Measurements from ENCODE around the gene MALSU1. TPM values are rescaled to one million over a fixed set of nuclear protein-coding genes. Genes with fewer than 3 reads are reported as not detected.

MALSU1 gene
- total RNA-seq, 3 donors from 2014 or later, result 40.3 to 48.4 (median 45.0) TPM

DNA sequence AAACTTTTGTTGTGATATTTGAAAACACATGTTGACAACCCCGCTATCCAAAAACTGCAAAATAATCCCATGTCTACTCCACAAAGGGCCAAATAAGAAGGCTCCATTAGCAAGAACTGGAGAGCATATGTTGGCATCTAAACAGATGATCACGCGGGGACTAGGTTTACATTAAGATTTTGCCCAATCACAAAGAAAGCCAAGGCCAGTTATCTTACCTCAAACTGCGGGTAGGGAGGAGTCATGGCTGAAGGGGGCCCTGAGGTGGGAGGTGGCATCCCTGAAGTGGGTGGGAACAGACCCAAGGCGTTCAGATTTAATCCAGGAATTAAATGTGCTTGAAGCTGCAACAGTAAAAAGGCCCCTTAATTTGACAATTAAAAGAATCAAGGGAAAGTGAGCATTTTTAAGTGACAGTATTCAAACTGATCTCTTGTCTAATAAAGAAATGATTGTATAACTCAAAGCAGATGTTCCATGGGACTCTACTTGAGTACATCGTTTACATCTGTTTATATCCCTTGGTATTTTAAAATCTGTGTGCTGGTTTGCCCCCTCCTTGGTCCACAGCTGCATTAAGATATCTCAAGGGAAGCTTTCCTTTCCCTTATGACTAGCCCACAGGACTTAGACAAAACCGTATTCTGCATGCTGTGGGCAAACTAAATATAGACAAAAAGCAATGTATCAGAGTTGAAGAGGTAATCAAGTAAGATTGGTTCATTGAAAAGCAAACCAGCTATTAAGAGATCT is 42.9 kb downstream of the MALSU1 start:
- Histone ChIP-seq H3K9me3 (no peaks in the 10 kb centered on the region), H3K4me3 (no peak overlapping the region), H3K27me3 (peaks cover 0 to 21% of the 10 kb centered on the region in 2 donors), H3K4me1 (no peaks in the 10 kb centered on the region), H3K36me3 (no peaks in the 10 kb centered on the region), H3K27ac (no peak overlapping the region)
- no peak for DNase-seq (ENCODE audit: low spot score in 2 of 2)
- intact Hi-C loops (cut with DNase I; ENCODE audit: low total_unique reads), result no loop called here
- TF ChIP-seq POLR2AphosphoS5 (IDR thresholded peaks at IDR 0.05) (no peak), POLR2A (IDR thresholded peaks at IDR 0.05) (no peak)
- TF ChIP-seq, protein P1, sequence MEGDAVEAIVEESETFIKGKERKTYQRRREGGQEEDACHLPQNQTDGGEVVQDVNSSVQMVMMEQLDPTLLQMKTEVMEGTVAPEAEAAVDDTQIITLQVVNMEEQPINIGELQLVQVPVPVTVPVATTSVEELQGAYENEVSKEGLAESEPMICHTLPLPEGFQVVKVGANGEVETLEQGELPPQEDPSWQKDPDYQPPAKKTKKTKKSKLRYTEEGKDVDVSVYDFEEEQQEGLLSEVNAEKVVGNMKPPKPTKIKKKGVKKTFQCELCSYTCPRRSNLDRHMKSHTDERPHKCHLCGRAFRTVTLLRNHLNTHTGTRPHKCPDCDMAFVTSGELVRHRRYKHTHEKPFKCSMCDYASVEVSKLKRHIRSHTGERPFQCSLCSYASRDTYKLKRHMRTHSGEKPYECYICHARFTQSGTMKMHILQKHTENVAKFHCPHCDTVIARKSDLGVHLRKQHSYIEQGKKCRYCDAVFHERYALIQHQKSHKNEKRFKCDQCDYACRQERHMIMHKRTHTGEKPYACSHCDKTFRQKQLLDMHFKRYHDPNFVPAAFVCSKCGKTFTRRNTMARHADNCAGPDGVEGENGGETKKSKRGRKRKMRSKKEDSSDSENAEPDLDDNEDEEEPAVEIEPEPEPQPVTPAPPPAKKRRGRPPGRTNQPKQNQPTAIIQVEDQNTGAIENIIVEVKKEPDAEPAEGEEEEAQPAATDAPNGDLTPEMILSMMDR (IDR thresholded peaks at IDR 0.05), result no peak

DNA sequence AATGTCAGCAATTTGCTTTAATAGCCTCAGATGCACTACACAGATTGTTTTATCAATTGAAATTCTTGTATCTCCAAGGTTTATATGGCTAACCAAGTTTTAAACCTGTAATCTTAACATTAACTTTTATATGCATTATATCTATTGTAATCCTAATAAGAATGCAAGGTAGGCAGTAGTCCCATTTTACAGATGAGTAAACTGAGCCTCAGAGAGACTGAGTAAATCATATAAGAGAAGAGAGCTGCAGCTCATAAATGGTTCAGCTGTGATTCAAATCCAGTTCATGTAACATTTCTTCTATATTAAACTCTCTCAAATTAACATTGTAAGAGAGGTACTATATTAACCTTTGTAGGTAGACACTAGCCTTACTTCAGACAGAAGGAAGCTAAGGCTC is 44.0 kb downstream of the MALSU1 start:
- H3K9me3 ChIP-seq, result no peaks in the 10 kb centered on the region
- H3K4me3 ChIP-seq, result no peak overlapping the region
- DNase-seq (ENCODE audit: low spot score in 2 of 2), result no peak
- no peaks in the 10 kb centered on the region for H3K36me3 ChIP-seq
- no peaks in the 10 kb centered on the region for H3K4me1 ChIP-seq
- H3K27ac ChIP-seq, result no peak overlapping the region
- intact Hi-C loops (cut with DNase I; ENCODE audit: low total_unique reads), result no loop called here
- TF ChIP-seq, protein P1 (IDR thresholded peaks at IDR 0.05), result no peak
- TF ChIP-seq POLR2A (IDR thresholded peaks at IDR 0.05) (no peak), POLR2AphosphoS5 (IDR thresholded peaks at IDR 0.05) (no peak)
- peaks cover 0 to 14% of the 10 kb centered on the region in 2 donors for H3K27me3 ChIP-seq

DNA sequence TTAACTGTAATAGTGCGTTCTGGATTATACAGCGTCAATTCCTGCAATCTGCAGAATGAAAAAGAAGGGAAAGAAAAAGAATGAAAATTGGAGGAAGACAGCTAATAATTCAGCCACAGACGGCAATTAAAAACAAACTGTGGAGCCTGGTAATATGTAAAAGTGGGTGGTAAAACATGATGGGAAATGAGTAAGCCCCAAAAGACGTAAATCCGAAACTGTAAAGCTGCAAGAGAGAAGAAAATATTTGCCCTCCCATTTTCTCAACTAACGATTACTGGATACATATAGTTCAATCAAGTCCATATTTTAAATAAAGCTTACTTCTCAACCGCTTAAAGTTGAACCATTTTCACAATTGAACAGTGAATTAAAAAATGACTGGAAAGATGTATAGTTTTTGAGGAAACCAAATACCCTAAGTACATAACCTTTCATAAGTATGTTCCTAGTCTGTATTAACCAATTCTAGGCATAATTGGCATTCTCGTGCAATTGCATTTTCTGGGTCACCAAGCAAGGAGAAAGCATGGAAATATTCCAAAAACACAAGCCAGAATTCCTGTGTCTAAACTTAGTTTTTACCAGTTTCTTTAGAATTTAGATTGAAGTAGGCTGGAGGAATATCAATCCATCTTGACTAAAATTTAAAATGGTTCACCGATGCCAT is 44.8 kb downstream of the MALSU1 start:
- no peak overlapping the region for H3K4me3 ChIP-seq
- H3K9me3 ChIP-seq, result no peaks in the 10 kb centered on the region
- no peak for DNase-seq (ENCODE audit: low spot score in 2 of 2)
- no peak overlapping the region for H3K27ac ChIP-seq
- intact Hi-C loops (cut with DNase I; ENCODE audit: low total_unique reads), result no loop called here
- no peaks in the 10 kb centered on the region for H3K4me1 ChIP-seq
- H3K27me3 ChIP-seq, result peaks cover 0 to 14% of the 10 kb centered on the region in 2 donors
- TF ChIP-seq, protein P1 (IDR thresholded peaks at IDR 0.05), result no peak
- TF ChIP-seq POLR2A (IDR thresholded peaks at IDR 0.05) (no peak), POLR2AphosphoS5 (IDR thresholded peaks at IDR 0.05) (no peak)
- H3K36me3 ChIP-seq, result no peaks in the 10 kb centered on the region

DNA sequence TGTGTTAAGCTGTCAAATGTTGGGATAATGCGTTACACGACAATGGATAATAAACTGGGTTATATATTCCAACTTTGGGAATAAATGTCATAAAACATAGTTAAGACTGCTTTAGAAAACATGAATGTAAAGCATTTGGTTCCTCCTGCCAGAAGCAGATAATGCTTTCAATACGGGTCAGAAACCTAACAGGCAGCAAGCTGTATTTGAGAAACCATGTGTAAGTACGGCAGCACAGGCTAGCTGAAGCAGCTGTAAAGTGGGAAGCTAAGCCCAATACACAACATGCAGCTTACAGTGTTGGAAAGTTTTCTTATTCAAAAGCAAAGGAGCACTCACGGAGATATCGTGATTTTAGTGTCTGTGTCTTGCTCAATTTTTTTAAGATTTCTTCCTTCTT is 46.5 kb downstream of the MALSU1 start:
- Histone ChIP-seq H3K27ac (no peak overlapping the region), H3K4me3 (no peak overlapping the region), H3K36me3 (no peaks in the 10 kb centered on the region), H3K9me3 (no peaks in the 10 kb centered on the region), H3K27me3 (peaks cover 0 to 9% of the 10 kb centered on the region in 2 donors), H3K4me1 (no peaks in the 10 kb centered on the region)
- TF ChIP-seq POLR2A (IDR thresholded peaks at IDR 0.05), result no peak
- TF ChIP-seq, protein P1 (IDR thresholded peaks at IDR 0.05), result no peak
- no peak for TF ChIP-seq POLR2AphosphoS5 (IDR thresholded peaks at IDR 0.05)
- intact Hi-C loops (cut with DNase I; ENCODE audit: low total_unique reads), result no loop called here
- no peak for DNase-seq (ENCODE audit: low spot score in 2 of 2)

DNA sequence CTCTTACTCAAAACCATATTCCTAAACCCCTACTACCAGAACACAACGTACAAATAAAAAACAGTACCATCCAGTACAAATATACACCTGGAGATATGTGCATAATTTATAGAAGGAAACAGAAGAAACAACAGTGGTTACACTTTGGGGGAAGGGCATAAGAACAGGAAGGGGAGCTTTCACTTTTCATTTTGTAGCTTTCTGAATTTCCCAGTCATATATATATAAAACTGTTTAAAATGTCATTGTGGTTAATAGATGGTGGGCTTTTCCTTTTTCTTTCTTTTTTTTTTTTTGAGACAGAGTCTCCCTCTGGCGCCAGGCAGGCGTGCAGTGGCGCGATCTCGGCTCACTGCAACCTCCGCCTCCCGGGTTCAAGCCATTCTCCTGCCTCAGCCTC is 47.2 kb downstream of the MALSU1 start:
- H3K27me3 ChIP-seq, result peaks cover 0 to 7% of the 10 kb centered on the region in 2 donors
- H3K4me3 ChIP-seq, result no peak overlapping the region
- no peak overlapping the region for H3K27ac ChIP-seq
- H3K9me3 ChIP-seq, result no peaks in the 10 kb centered on the region
- TF ChIP-seq, protein P1 (IDR thresholded peaks at IDR 0.05), result no peak
- TF ChIP-seq POLR2AphosphoS5 (IDR thresholded peaks at IDR 0.05) (no peak), POLR2A (IDR thresholded peaks at IDR 0.05) (no peak)
- intact Hi-C loops (cut with DNase I; ENCODE audit: low total_unique reads), result no loop called here
- H3K4me1 ChIP-seq, result no peaks in the 10 kb centered on the region
- no peak for DNase-seq (ENCODE audit: low spot score in 2 of 2)
- no peaks in the 10 kb centered on the region for H3K36me3 ChIP-seq
